A549 (cell line): Measurements from ENCODE around the gene USP32. TPM values are rescaled to one million over a fixed set of nuclear protein-coding genes. Genes with fewer than 3 reads are reported as not detected.
A peak's percentile ranks its signal among the peaks of the same experiment; 100 is the strongest.

Experiments used
- ATAC-seq, 2 experiments: fragments of 200-7000 bp in 1 of 2; fragments of >200 bp in 1 of 2; cut with Nextera tagmentation in 1 of 2; cut with Tn5 transposase in 1 of 2; 3 replicates each; pipeline versions ENCODE4 v1.8.0 to v1.9.1; 2018 to 2020; ENCODE audit warnings: mild to moderate bottlenecking in 1 of 2, moderate library complexity in 1 of 2
- CTCF ChIA-PET: fragments of 300-600 bp; sonication (Branson Sonifier 250); formaldehyde crosslinking; extraction: SDS; loops from one replicate; lab custom pipeline; 2021; ENCODE audit warnings: antibody characterized with exemption, inconsistent platforms; lab: Yijun Ruan, JAX
- POLR2A ChIA-PET: fragments of 350-600 bp; formaldehyde crosslinking; extraction: SDS; loops from one replicate; lab custom pipeline; 2021; ENCODE audit warnings: antibody characterized with exemption, inconsistent platforms; lab: Yijun Ruan, JAX
- DNase-seq, 2 experiments: peaks; one replicate each; pipeline versions ENCODE4 v3.0.0 to v3.0.0-alpha.2; 2011 to 2016; ENCODE audit warnings: low read depth in 1 of 2, low spot score in 1 of 2
- FAIRE-seq: peaks from 2 replicates; lab custom pipeline; 2011; peaks lifted over from hg19 to GRCh38; lab: Jason Lieb, UNC
- H3K27ac ChIP-seq, 2 experiments: fragments of >200 bp; sonication (Bioruptor Twin); formaldehyde crosslinking; 3 replicates each; pipeline ENCODE4 v1.5.1; 2016 to 2017
- H3K4me1 ChIP-seq: fragments of >200 bp; sonication (Bioruptor Twin); formaldehyde crosslinking; 3 replicates; pipeline ENCODE4 v1.6.1; 2016
- H3K4me2 ChIP-seq: fragments of >200 bp; sonication (Bioruptor Twin); formaldehyde crosslinking; 3 replicates; pipeline ENCODE4 v1.6.1; 2016
- H3K4me3 ChIP-seq: fragments of >200 bp; sonication (Bioruptor Twin); formaldehyde crosslinking; 3 replicates; pipeline ENCODE4 v1.5.1; 2016
- H3K9me3 ChIP-seq: fragments of >200 bp; sonication (Bioruptor Twin); formaldehyde crosslinking; 3 replicates; pipeline ENCODE4 v1.6.1; 2016
- BCL3 ChIP-seq: fragments of >200 bp; sonication (Bioruptor Twin); formaldehyde crosslinking; IDR thresholded peaks from 3 replicates; pipeline ENCODE4 v1.6.1; 2016
- BHLHE40 ChIP-seq: IDR thresholded peaks from 2 replicates; pipeline ENCODE4 v1.6.1; 2012; ENCODE audit warnings: low read depth, low read length, inconsistent platforms
- CHD4 ChIP-seq: fragments of 200-600 bp; sonication (generic); IDR thresholded peaks from 2 replicates; pipeline ENCODE4 v1.6.1; 2016; ENCODE audit warnings: antibody characterized with exemption, mild to moderate bottlenecking, borderline replicate concordance
- HES2 ChIP-seq: fragments of >200 bp; sonication (Bioruptor Twin); formaldehyde crosslinking; IDR thresholded peaks from 2 replicates; pipeline ENCODE4 v1.6.1; 2016
- HMGXB4 ChIP-seq: fragments of 250-450 bp; sonication (Bioruptor Pico); IDR thresholded peaks from 2 replicates; pipeline ENCODE4 v1.5.0; 2021; ENCODE audit warnings: mild to moderate bottlenecking, moderate library complexity, borderline replicate concordance
- HOXA7 ChIP-seq: fragments of 250-450 bp; sonication (Bioruptor Pico); IDR thresholded peaks from 2 replicates; pipeline ENCODE4 v1.5.0; 2020; ENCODE audit warnings: mild to moderate bottlenecking, moderate library complexity
- HOXB5 ChIP-seq: fragments of 250-450 bp; sonication (Bioruptor Pico); IDR thresholded peaks from 2 replicates; pipeline ENCODE4 v1.5.0; 2020; ENCODE audit warnings: mild to moderate bottlenecking, moderate library complexity
- JUN ChIP-seq, 2 experiments: fragments of >200 bp; sonication (Bioruptor Twin); formaldehyde crosslinking; IDR thresholded peaks; 2 replicates in 1 of 2; 3 replicates in 1 of 2; pipeline ENCODE4 v1.6.1; 2016 to 2017
- KDM5A ChIP-seq: fragments of 200-600 bp; sonication (generic); IDR thresholded peaks from 2 replicates; pipeline ENCODE4 v1.6.1; 2016; ENCODE audit warnings: antibody characterized with exemption, mild to moderate bottlenecking
- MAX ChIP-seq: IDR thresholded peaks from 2 replicates; pipeline ENCODE4 v1.6.1; 2012
- MAZ ChIP-seq: fragments of 150-350 bp; IDR thresholded peaks from 2 replicates; pipeline ENCODE4 v1.6.1; 2014; ENCODE audit warnings: antibody characterized with exemption, low read depth, low read length, borderline replicate concordance
- MYC ChIP-seq: IDR thresholded peaks from 2 replicates; pipeline ENCODE4 v1.6.1; 2012; ENCODE audit warnings: mild to moderate bottlenecking, inconsistent platforms, low read length, improper control_type of control experiment, borderline replicate concordance
- PHF8 ChIP-seq: fragments of 200-600 bp; sonication (generic); IDR thresholded peaks from 2 replicates; pipeline ENCODE4 v1.6.1; 2016; ENCODE audit warnings: low read depth, mild to moderate bottlenecking, antibody characterized with exemption, moderate library complexity, borderline replicate concordance
- POLR2A ChIP-seq: IDR thresholded peaks from 2 replicates; pipeline ENCODE4 v1.6.1; 2012; ENCODE audit warnings: mild to moderate bottlenecking, low read length
- RCOR1 ChIP-seq: fragments of 150-350 bp; IDR thresholded peaks from 2 replicates; pipeline ENCODE4 v1.6.1; 2014; ENCODE audit warnings: antibody characterized with exemption, low read length, low read depth
- REST ChIP-seq: fragments of 200-600 bp; sonication (generic); IDR thresholded peaks from 2 replicates; pipeline ENCODE4 v1.6.1; 2016; ENCODE audit warnings: antibody characterized with exemption, mild to moderate bottlenecking, moderate library complexity
- RFX5 ChIP-seq: fragments of 450-650 bp; IDR thresholded peaks from 2 replicates; pipeline ENCODE4 v1.7.1; 2014; ENCODE audit warnings: antibody characterized with exemption, mild to moderate bottlenecking, moderate library complexity
- RNF2 ChIP-seq: fragments of 200-600 bp; sonication (generic); IDR thresholded peaks from 2 replicates; pipeline ENCODE4 v1.6.1; 2016; ENCODE audit warnings: low read depth, mild to moderate bottlenecking, antibody characterized with exemption, moderate library complexity, borderline replicate concordance
- TFCP2L1 ChIP-seq: fragments of 250-450 bp; sonication (Bioruptor Pico); IDR thresholded peaks from 2 replicates; pipeline ENCODE4 v1.5.0; 2021; ENCODE audit warnings: mild to moderate bottlenecking
- USF2 ChIP-seq: fragments of 450-650 bp; IDR thresholded peaks from 2 replicates; pipeline ENCODE4 v1.6.1; 2014; ENCODE audit warnings: antibody characterized with exemption
- ZC3H11A ChIP-seq: fragments of 450-650 bp; IDR thresholded peaks from 2 replicates; pipeline ENCODE4 v1.6.1; 2014; ENCODE audit warnings: antibody characterized with exemption, mild to moderate bottlenecking
- WGBS: methylation state at CpG from one replicate; pipeline ENCODE4 v1.1.6; 2017; ENCODE audit errors: missing lambda C conversion rate; 5-methylcytosine and 5-hydroxymethylcytosine counted together
- polyA plus RNA-seq, 4 experiments: library from polyadenylated mRNA; depleted of rRNA in 3 of 4; stranded (reverse); fragments of >200 nt; fragmentation: RNase III in 1 of 4; extraction: RNeasy Plus Mini Kit Qiagen cat#74134 plus additional on column Dnase treatment in 1 of 4; gene quantifications; 2 replicates in 3 of 4; 3 replicates in 1 of 4; pipeline ENCODE4 v1.2.3, GENCODE V29; 2011 to 2017

Gene USP32
- polyA plus RNA-seq, 2 of the 4 experiments (the other 2 are of a cell fraction): 35.4 to 52.2 TPM

GRCh38 chr17:60135951-60136666 is 255.8 kb downstream of the USP32 start:
- CTCF ChIA-PET: interaction anchor here (1.2 kb wide), 1 partner anchor 435 kb away, joined by 3 read pairs; no protein-coding TSS in a partner anchor
- 78% methylated on average over 13 of the region's 13 CpGs for WGBS

GRCh38 chr17:60135151-60135950 is 256.6 kb downstream of the USP32 start:
- H3K4me2 ChIP-seq: peak overlapping the region; percentile 86
- H3K27ac ChIP-seq: peak overlapping the region; percentile 66 to 79
- peaks cover 11% of the 10 kb centered on the region for H3K4me1 ChIP-seq
- WGBS: 6% methylated on average over 54 of the region's 54 CpGs
- no peaks in the 10 kb centered on the region for H3K9me3 ChIP-seq
- peak; percentile 87 to 96 for ATAC-seq
- CTCF ChIA-PET: no interaction called here
- peak; percentile 79 for FAIRE-seq
- POLR2A ChIA-PET: no interaction called here
- peak; percentile 93 to 99 for DNase-seq
- peak overlapping the region; percentile 60 for H3K4me3 ChIP-seq
- TF ChIP-seq MAX (peak; percentile 96), POLR2A (peak; percentile 89), CHD4 (no peak), BCL3 (peak; percentile 58; the same call in 1 of the 3 replicates), JUN (IDR thresholded peaks at IDR 0.05) (peak; percentile 58 to 70; a peak in 4 of 5 replicates), MAZ (no peak), HMGXB4 (CRISPR knock-in tag) (no peak), HES2 (no peak), HOXB5 (CRISPR knock-in tag) (0 out of 2 replicates have a peak, but pooled peaks have one; percentile 11), PHF8 (peak; percentile 79; the same call in 1 of the 2 replicates), RNF2 (no peak), TFCP2L1 (CRISPR knock-in tag) (no peak), USF2 (no peak), RFX5 (0 out of 2 replicates have a peak, but pooled peaks have one; percentile 48), HOXA7 (CRISPR knock-in tag) (no peak), KDM5A (peak; percentile 38; the same call in 1 of the 2 replicates)

More at GRCh38 chr17:60135951-60136666, 255.8 kb downstream of the USP32 start:
- Histone ChIP-seq H3K4me3 (peak overlapping the region; percentile 60; the same call in 2 of the 3 replicates), H3K9me3 (no peaks in the 10 kb centered on the region), H3K4me2 (peak overlapping the region; percentile 86), H3K27ac (no peak overlapping the region), H3K4me1 (peaks cover 11% of the 10 kb centered on the region)
- TF ChIP-seq MYC: no peak
- TF ChIP-seq ZC3H11A: no peak
- no peak for TF ChIP-seq CHD4
- no peak for TF ChIP-seq RCOR1
- peak; percentile 31; the same call in 1 of the 2 replicates for TF ChIP-seq REST
- TF ChIP-seq BHLHE40: no peak
- POLR2A ChIA-PET: no interaction called here
- no peak for ATAC-seq
- no peak for FAIRE-seq
- DNase-seq: no peak
